HFFc6 (cell line): ENCODE data around the gene LRRC38. TPM values are rescaled to one million over a fixed set of nuclear protein-coding genes. Genes with fewer than 3 reads are reported as not detected.

ENCODE experiments used
- DNase-seq: peaks from one replicate; pipeline ENCODE4 v3.0.0-alpha.2; 2018
- H3K27ac Mint-ChIP-seq: 2 replicates; pipeline ENCODE4 v1.8.0; 2020; ENCODE audit warnings: mild to moderate bottlenecking, mixed read lengths
- H3K27me3 Mint-ChIP-seq: 2 replicates; pipeline ENCODE4 v1.8.0; 2021; ENCODE audit warnings: mild to moderate bottlenecking, moderate library complexity, mixed read lengths; ENCODE audit not compliant: insufficient read depth
- H3K36me3 Mint-ChIP-seq: 2 replicates; pipeline ENCODE4 v1.8.0; 2021; ENCODE audit warnings: low read depth, mixed read lengths
- H3K4me1 Mint-ChIP-seq: 2 replicates; pipeline ENCODE4 v1.8.0; 2020; ENCODE audit warnings: low read depth, mixed read lengths
- H3K4me3 Mint-ChIP-seq: 2 replicates; pipeline ENCODE4 v1.8.0; 2020; ENCODE audit warnings: mild to moderate bottlenecking, moderate library complexity, mixed read lengths
- H3K9me3 Mint-ChIP-seq: 2 replicates; pipeline ENCODE4 v1.8.0; 2020; ENCODE audit warnings: mild to moderate bottlenecking, mixed read lengths
- total RNA-seq, 6 experiments: library from RNA; stranded (reverse); fragmentation: NEBNext Ultra II Directional; extraction: Animal tissue kit (Norgen Biotek cat#: 25700); gene quantifications; 2 replicates in 1 of 6; 3 replicates in 5 of 6; pipeline ENCODE4 v1.2.3, GENCODE V29; 2021
- TF ChIP-seq, protein P1 (sequence below): fragments of 200-600 bp; sonication (generic); IDR thresholded peaks from 2 replicates; pipeline ENCODE4 v1.5.0; 2021; ENCODE audit warnings: antibody characterized with exemption, mild to moderate bottlenecking

Gene LRRC38
- total RNA-seq, 6 experiments from 2014 or later = not detected

DNA sequence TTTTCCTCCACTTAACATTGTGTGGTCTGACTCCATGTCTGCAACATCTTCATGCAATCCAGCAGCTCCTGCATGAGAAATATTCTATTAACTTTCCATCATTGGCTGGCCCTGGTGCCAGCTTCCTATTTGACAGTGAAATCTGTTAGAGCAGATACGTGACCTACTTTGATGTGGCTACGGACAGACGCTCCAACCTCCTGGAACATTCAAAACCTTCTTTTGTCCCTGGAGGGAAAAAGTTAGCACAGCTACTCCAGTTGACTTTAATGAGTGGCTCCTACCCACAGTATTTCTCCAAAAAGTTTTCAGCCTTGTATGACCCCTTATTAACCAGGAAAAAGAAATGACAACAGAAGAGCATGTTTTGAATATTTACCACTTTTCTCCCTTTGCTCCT, 81.6 kb downstream of the LRRC38 start:
- peaks cover 59% of the 10 kb centered on the region for H3K9me3 Mint-ChIP-seq
- no peak for DNase-seq
- TF ChIP-seq, protein P1, sequence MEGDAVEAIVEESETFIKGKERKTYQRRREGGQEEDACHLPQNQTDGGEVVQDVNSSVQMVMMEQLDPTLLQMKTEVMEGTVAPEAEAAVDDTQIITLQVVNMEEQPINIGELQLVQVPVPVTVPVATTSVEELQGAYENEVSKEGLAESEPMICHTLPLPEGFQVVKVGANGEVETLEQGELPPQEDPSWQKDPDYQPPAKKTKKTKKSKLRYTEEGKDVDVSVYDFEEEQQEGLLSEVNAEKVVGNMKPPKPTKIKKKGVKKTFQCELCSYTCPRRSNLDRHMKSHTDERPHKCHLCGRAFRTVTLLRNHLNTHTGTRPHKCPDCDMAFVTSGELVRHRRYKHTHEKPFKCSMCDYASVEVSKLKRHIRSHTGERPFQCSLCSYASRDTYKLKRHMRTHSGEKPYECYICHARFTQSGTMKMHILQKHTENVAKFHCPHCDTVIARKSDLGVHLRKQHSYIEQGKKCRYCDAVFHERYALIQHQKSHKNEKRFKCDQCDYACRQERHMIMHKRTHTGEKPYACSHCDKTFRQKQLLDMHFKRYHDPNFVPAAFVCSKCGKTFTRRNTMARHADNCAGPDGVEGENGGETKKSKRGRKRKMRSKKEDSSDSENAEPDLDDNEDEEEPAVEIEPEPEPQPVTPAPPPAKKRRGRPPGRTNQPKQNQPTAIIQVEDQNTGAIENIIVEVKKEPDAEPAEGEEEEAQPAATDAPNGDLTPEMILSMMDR = no peak
- no peaks in the 10 kb centered on the region; the same call in 1 of the 2 replicates for H3K27me3 Mint-ChIP-seq
- no peak overlapping the region for H3K4me3 Mint-ChIP-seq
- H3K27ac Mint-ChIP-seq = no peak overlapping the region
- no peaks in the 10 kb centered on the region for H3K36me3 Mint-ChIP-seq
- H3K4me1 Mint-ChIP-seq = no peaks in the 10 kb centered on the region

DNA sequence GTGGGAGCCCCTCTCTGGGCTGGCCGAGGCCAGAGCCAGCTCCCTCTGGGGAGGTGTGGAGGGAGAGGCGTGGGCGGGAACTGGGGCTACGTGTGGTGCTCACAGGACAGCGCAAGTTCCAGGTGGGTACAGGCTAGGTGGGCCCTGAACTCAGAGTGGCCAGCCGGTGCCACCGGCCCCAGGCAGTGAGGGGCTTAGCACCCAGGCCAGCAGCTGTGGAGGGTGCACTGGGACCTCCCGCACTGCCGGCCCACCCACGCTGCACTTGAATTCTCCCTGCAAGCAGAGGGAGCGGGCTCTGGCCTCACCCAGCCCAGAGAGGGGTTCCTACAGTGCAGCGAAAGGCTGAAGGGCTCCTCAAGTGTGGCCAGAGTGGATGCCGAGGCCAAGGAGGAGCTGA, 83.3 kb downstream of the LRRC38 start:
- Mint-ChIP-seq H3K4me1 (no peaks in the 10 kb centered on the region), H3K36me3 (no peaks in the 10 kb centered on the region), H3K4me3 (no peak overlapping the region)

More for the DNA sequence above, 83.3 kb downstream of the LRRC38 start:
- no peak overlapping the region for H3K27ac Mint-ChIP-seq
- H3K27me3 Mint-ChIP-seq = no peaks in the 10 kb centered on the region; the same call in none of the 2 replicates
- no peak for DNase-seq
- H3K9me3 Mint-ChIP-seq = peaks cover 47% of the 10 kb centered on the region
- TF ChIP-seq, protein P1 = no peak

Other genes with a start within 250 kb of the LRRC38 start
- gene PRAMEF8, start 228.9 kb downstream of the LRRC38 start, total RNA-seq = not detected
- not detected for gene PRAMEF33, start 210.5 kb downstream of the LRRC38 start, total RNA-seq
- not detected for gene PRAMEF15, start 198.4 kb downstream of the LRRC38 start, total RNA-seq
- gene PRAMEF14, start 166.9 kb downstream of the LRRC38 start, total RNA-seq = not detected
- not detected for gene PRAMEF19, start 142.1 kb downstream of the LRRC38 start, total RNA-seq
- not detected for gene PRAMEF17, start 124.4 kb downstream of the LRRC38 start, total RNA-seq
- not detected for gene PRAMEF20, start 103.6 kb downstream of the LRRC38 start, total RNA-seq
- gene PDPN, start 69.8 kb upstream of the LRRC38 start, total RNA-seq = not detected
- 10 to 100 TPM; 20.9 to 26.9 (median 25.7) TPM for gene PRDM2, start 186.2 kb upstream of the LRRC38 start, total RNA-seq